Mucosa of descending colon (tissue), 3 donors: ENCODE measurements around the gene AP4B1. TPM values are rescaled to one million over a fixed set of nuclear protein-coding genes. Genes with fewer than 3 reads are reported as not detected.

Experiments used
- ATAC-seq: fragments of 200-7000 bp; cut with Tn5 transposase; one replicate; pipeline ENCODE4 v1.9.1; 2020; ENCODE audit warnings: mild to moderate bottlenecking, moderate library complexity
- DNase-seq, 3 donors: peaks; one replicate each; pipeline ENCODE4 v3.0.0-alpha.2; 2020
- H3K36me3 ChIP-seq: fragments of 200-600 bp; one replicate; pipeline ENCODE4 v1.8.0; 2021; ENCODE audit warnings: low read depth, mild to moderate bottlenecking
- H3K4me1 ChIP-seq: fragments of 200-600 bp; one replicate; pipeline ENCODE4 v1.8.0; 2021; ENCODE audit warnings: low read depth, mild to moderate bottlenecking
- H3K4me3 ChIP-seq: fragments of 200-600 bp; one replicate; pipeline ENCODE4 v1.8.0; 2021; ENCODE audit warnings: mild to moderate bottlenecking
- H3K9me3 ChIP-seq: fragments of 200-600 bp; one replicate; pipeline ENCODE4 v1.8.0; 2021; ENCODE audit warnings: mild to moderate bottlenecking
- intact Hi-C, 2 donors: fragments of 100-400 bp; cut with DNase I in 1 of 2; cut with micrococcal nuclease in 1 of 2; formaldehyde crosslinking; loops; one replicate each; pipeline versions ENCODE4 v1.11.0 to v1.11.1; 2022; cut with DNase I, micrococcal nuclease
- total RNA-seq, 3 donors: library from RNA; stranded (reverse); fragmentation: NEBNext Ultra II Directional in 2 of 3; extraction: Animal tissue kit (Norgen Biotek cat#: 25700) in 2 of 3; gene quantifications; one replicate each; pipeline versions ENCODE4 v1.2.1 to v1.2.4, GENCODE V29; 2021 to 2023
- TF ChIP-seq, protein P1 (sequence below): fragments of 200-600 bp; IDR thresholded peaks from one replicate; pipeline ENCODE4 v1.8.0; 2022; ENCODE audit warnings: antibody characterized with exemption, mild to moderate bottlenecking
- donor health status: DM: no; HTN: no; CAD: no; lungs with moderate emphysema.
- donor health status: DM: no; HTN: no; CAD: no.
- donor health status: DM: no; HTN: yes; CAD: no.

Gene AP4B1
- total RNA-seq, 3 donors from 2014 or later: 26.6 to 40.0 (median 28.7) TPM

DNA sequence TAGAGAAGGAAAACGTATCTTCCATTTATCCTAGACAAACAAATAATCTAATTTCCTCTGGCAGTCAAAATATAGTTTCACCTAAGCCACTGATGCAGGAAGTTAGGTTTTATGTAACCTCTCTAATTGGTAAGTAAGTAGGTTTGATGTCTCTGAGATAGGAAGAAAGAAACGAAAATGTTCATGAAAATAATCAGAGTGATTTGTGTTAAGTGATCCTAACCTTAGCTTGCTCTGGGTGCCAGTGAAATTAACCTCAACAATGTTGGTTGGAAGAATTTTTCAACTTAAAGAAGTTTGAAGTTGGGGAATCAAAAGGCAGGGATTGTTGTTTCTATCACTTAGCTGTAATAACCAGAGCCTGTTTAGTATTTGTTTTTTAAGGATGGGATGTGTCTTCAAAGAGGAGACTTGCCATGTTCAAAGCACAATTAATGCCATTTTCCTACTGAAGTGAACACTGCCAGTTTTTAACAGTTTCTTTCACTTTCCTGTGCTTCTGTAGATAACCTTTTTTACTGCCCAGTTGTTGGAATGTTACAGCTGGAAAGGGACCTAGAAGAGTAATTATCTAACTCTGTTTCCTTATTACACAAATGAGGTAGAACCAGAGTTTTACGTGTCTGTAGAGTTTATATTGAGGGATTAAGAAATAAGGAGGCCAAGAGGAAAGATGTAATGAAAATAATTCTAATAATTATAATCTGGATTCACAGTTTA is 42.9 kb upstream of the AP4B1 start:
- no peaks in the 10 kb centered on the region for H3K9me3 ChIP-seq
- no peaks in the 10 kb centered on the region for H3K36me3 ChIP-seq
- no peak overlapping the region for H3K4me3 ChIP-seq
- TF ChIP-seq, protein P1, sequence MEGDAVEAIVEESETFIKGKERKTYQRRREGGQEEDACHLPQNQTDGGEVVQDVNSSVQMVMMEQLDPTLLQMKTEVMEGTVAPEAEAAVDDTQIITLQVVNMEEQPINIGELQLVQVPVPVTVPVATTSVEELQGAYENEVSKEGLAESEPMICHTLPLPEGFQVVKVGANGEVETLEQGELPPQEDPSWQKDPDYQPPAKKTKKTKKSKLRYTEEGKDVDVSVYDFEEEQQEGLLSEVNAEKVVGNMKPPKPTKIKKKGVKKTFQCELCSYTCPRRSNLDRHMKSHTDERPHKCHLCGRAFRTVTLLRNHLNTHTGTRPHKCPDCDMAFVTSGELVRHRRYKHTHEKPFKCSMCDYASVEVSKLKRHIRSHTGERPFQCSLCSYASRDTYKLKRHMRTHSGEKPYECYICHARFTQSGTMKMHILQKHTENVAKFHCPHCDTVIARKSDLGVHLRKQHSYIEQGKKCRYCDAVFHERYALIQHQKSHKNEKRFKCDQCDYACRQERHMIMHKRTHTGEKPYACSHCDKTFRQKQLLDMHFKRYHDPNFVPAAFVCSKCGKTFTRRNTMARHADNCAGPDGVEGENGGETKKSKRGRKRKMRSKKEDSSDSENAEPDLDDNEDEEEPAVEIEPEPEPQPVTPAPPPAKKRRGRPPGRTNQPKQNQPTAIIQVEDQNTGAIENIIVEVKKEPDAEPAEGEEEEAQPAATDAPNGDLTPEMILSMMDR: no peak
- intact Hi-C loops: no loop called here
- DNase-seq (no peak), ATAC-seq (peak; percentile 80)
- H3K4me1 ChIP-seq: peaks cover 29% of the 10 kb centered on the region

DNA sequence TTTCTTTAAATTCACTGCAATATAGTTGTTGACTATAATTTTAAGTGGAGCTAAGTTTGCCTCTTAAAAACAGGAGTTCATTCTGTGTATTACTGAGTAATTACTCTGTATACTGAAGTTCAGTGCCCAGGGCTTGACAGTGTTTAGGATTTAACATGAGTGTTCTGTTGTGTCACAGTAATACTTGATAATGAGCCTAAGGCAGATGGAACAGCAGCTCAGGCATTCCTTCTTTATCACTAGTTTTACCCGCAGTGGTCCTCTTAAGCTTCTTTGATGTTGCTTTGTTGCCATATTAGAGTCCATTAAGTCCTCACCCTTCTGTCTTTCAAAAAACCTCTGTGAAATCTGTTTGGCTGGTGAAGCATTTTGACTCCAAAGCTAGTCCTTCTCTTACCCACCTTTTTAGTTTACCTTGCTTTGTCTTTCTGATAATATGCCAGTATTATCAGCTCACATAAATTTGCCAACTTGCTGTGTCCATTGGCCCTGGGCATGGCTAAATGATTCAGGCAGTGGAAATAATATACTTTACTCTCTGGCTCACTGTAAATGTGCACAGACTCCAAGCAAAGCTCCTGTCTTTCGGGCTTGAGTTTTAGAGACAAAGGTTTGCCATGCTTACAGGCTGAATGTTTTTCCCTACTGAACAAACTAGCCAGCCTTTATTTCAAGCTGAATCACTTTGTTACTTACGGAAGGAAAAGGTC is 42.2 kb upstream of the AP4B1 start:
- peak; percentile 46 for ATAC-seq
- H3K36me3 ChIP-seq: no peaks in the 10 kb centered on the region
- H3K4me3 ChIP-seq: no peak overlapping the region
- TF ChIP-seq, protein P1: no peak
- DNase-seq: no peak
- intact Hi-C loops: no loop called here
- H3K9me3 ChIP-seq: no peaks in the 10 kb centered on the region
- H3K4me1 ChIP-seq: peaks cover 29% of the 10 kb centered on the region

DNA sequence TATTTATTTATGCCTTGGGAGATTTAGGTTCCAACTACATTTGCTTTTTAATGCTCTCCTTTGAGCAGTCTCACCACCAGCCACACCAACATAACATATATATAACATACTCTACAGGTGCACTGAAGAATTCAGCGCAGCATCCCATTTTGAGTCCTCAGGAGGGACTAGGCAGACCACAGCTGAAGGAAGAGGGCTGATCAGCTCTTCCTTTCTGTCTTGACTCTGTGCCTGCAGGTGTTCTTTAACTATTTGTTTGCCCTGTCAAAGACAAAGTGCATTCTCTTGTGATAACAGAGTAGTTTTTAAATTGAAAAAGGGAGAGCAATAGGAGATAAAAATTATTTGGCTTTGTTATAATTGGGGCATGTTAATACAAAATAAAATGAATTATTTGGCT is 41.5 kb upstream of the AP4B1 start:
- H3K36me3 ChIP-seq: no peaks in the 10 kb centered on the region
- H3K4me1 ChIP-seq: peaks cover 29% of the 10 kb centered on the region
- DNase-seq (no peak), ATAC-seq (peak; percentile 14)
- H3K4me3 ChIP-seq: no peak overlapping the region
- no peaks in the 10 kb centered on the region for H3K9me3 ChIP-seq
- TF ChIP-seq, protein P1: no peak
- intact Hi-C loops: no loop called here

DNA sequence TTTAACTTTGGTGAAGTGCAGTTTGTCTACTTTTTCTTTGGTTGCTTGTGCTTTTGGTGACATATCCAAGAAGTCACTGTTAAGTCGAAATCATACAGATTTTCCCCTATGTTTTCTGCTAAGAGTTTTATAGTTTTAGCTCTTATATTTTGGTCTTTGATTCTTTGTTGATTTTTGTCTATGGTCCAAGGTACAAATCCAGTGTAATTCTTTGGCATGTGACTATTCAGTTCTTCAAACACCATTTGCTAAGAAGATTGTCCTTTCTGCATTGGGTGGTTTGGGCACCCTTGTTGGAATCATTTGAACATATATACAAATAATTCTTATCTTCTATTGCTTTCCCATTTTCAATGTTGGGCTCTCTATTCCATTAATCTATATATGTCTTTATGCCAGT is 40.7 kb upstream of the AP4B1 start:
- H3K9me3 ChIP-seq: no peaks in the 10 kb centered on the region
- no peaks in the 10 kb centered on the region for H3K36me3 ChIP-seq
- H3K4me1 ChIP-seq: peaks cover 29% of the 10 kb centered on the region
- TF ChIP-seq, protein P1: no peak
- intact Hi-C loops: no loop called here
- H3K4me3 ChIP-seq: no peak overlapping the region
- no peak for ATAC-seq
- no peak for DNase-seq

DNA sequence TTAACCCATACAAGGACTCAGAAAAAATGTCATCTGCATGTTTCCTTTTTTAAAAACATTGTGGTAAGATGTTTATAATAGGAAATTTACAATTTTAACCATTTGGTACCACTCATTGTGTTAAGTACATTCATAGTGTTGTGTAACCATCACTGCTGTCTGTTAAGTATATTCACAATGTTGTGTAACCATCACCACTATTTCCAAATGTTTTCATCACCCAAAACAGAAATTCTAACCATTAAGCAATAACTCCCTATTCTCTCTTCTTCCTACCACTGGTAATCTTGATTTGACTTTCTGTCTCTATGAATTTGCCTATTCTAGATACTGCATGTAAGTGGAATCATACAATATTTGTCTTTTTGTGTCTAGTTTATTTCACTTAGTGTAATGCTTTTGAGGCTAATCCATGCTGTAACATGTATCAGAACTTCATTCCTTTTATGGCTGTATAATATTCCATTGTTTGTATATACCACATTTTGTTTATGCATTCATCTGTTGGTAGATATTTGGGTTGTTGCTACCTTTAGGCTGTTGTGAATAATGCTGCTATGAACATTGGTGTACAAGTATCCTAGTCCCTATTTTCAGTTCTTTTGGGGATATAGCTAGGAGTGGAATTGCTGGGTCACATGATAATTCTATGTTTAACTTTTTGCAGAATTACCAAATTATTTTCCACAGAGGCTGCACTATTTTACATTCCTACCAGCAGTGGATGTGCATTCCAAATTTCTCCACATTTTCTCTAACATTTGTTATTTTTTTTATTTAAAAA is 38.6 kb upstream of the AP4B1 start:
- ATAC-seq: no peak
- intact Hi-C loops: no loop called here
- no peak for DNase-seq
- H3K36me3 ChIP-seq: no peaks in the 10 kb centered on the region
- H3K9me3 ChIP-seq: no peaks in the 10 kb centered on the region
- H3K4me1 ChIP-seq: peaks cover 27% of the 10 kb centered on the region
- no peak overlapping the region for H3K4me3 ChIP-seq
- TF ChIP-seq, protein P1: no peak
